ENCODE results near the gene AMPH.
"Not testable (repeated sequence)": the region's sequence is repeated elsewhere in the genome, so short reads cannot be mapped to it uniquely, and the experiment has no call there.

AMPH gene

GRCh38 chr7:38349126-38349795 lies 281.9 kb downstream of the AMPH start:
- not testable (repeated sequence) for DNase-seq

GRCh38 chr7:38345299-38346172 lies 285.6 kb downstream of the AMPH start:
- not testable (repeated sequence) for DNase-seq

- DNase-seq: not testable (repeated sequence)
Measured at GRCh38 chr7:38344741-38345140, 286.4 kb downstream of the AMPH start.

GRCh38 chr7:38342135-38342534 lies 289.0 kb downstream of the AMPH start:
- not testable (repeated sequence) for DNase-seq

- not testable (repeated sequence) for DNase-seq
Measured at GRCh38 chr7:38341172-38341705, 289.9 kb downstream of the AMPH start.

GRCh38 chr7:38339953-38340819 lies 291.0 kb downstream of the AMPH start:
- DNase-seq: no peak

GRCh38 chr7:38336148-38336515 lies 295.0 kb downstream of the AMPH start:
- DNase-seq: not testable (repeated sequence)

GRCh38 chr7:38335492-38336147 lies 295.6 kb downstream of the AMPH start:
- DNase-seq: peak; percentile 75

GRCh38 chr7:38335128-38335491 lies 296.1 kb downstream of the AMPH start:
- DNase-seq: no peak

- DNase-seq: no peak
Measured at GRCh38 chr7:38334163-38334562, 297.0 kb downstream of the AMPH start.

Measured in activated CD4-positive, CD25-positive, alpha-beta regulatory T cell treated with anti-CD3 and anti-CD28 coated beads, Interleukin-2, amount 50 U/mL, for 72 hours (primary cell).